Transverse colon (tissue), 4 donors: ENCODE data around the gene GRIK4.

Experiments used
- CTCF ChIP-seq, 5 experiments: fragments of 200-600 bp in 3 of 5; fragments of 450-650 bp in 2 of 5; sonication (generic) in 3 of 5; IDR thresholded peaks; 1 replicate in 2 of 5; 2 replicates in 3 of 5; pipeline ENCODE4 v1.5.1; 2016 to 2017; ENCODE audit warnings: antibody characterized with exemption in 5 of 5, inconsistent platforms in 3 of 5, mild to moderate bottlenecking in 2 of 5, moderate library complexity in 1 of 5
- POLR2AphosphoS5 ChIP-seq, 3 donors: sonication (generic); formaldehyde crosslinking; IDR thresholded peaks; one replicate each; pipeline ENCODE4 v1.6.1; 2016; ENCODE audit warnings: antibody characterized with exemption in 3 of 3

- TF ChIP-seq POLR2AphosphoS5 (IDR thresholded peaks at IDR 0.05) (no peak), CTCF (IDR thresholded peaks at IDR 0.05) (no peak)
Measured at GRCh38 chr11:121029153-121029552, 517.6 kb downstream of the GRIK4 start.
